Sigmoid colon (tissue), 7 donors: Measurements from ENCODE around the gene MYO10. TPM values are rescaled to one million over a fixed set of nuclear protein-coding genes. Genes with fewer than 3 reads are reported as not detected.

Experiments
- DNase-seq: peaks from one replicate; pipeline ENCODE4 v3.0.0-alpha.2; 2019
- H3K27ac ChIP-seq, 4 donors: fragments of 200-600 bp; sonication (generic); one replicate each; pipeline ENCODE4 v1.5.1; 2016 to 2019; ENCODE audit warnings: mild to moderate bottlenecking in 1 of 4
- H3K27me3 ChIP-seq, 3 donors: fragments of 200-600 bp; sonication (generic); one replicate each; pipeline ENCODE4 v1.5.1; 2019; ENCODE audit warnings: mild to moderate bottlenecking in 1 of 3
- H3K36me3 ChIP-seq, 4 donors: fragments of 200-600 bp; sonication (generic); one replicate each; pipeline ENCODE4 v1.5.1; 2016 to 2019
- H3K4me1 ChIP-seq, 4 donors: fragments of 200-600 bp; sonication (generic); one replicate each; pipeline ENCODE4 v1.5.1; 2017 to 2019
- H3K4me3 ChIP-seq, 4 donors: fragments of 200-600 bp; sonication (generic); one replicate each; pipeline ENCODE4 v1.5.1; 2017 to 2019; ENCODE audit warnings: mild to moderate bottlenecking in 2 of 4, moderate library complexity in 1 of 4
- H3K9me3 ChIP-seq, 4 donors: fragments of 200-600 bp in 3 of 4; sonication (generic) in 3 of 4; one replicate each; pipeline versions ENCODE4 v1.5.1 to v1.6.1; 2013 to 2019
- EP300 ChIP-seq, 4 donors: sonication (generic); formaldehyde crosslinking; IDR thresholded peaks; one replicate each; pipeline ENCODE4 v1.6.1; 2017; ENCODE audit warnings: antibody characterized with exemption in 4 of 4
- POLR2A ChIP-seq, 2 donors: fragments of 450-650 bp; IDR thresholded peaks; one replicate each; pipeline ENCODE4 v1.6.1; 2016; ENCODE audit warnings: antibody characterized with exemption in 2 of 2, mild to moderate bottlenecking in 2 of 2, moderate library complexity in 2 of 2
- POLR2AphosphoS5 ChIP-seq, 4 donors: sonication (generic); formaldehyde crosslinking; IDR thresholded peaks; one replicate each; pipeline ENCODE4 v1.6.1; 2017; ENCODE audit warnings: antibody characterized with exemption in 4 of 4
- WGBS, 2 donors: extraction: QIAGEN DNeasy Blood & Tissue Kit; methylation state at CpG; one replicate each; pipeline ENCODE4 v1.1.7; 2013; 5-methylcytosine and 5-hydroxymethylcytosine counted together
- intact Hi-C: fragments of 100-400 bp; cut with DNase I; formaldehyde crosslinking; loops from one replicate; pipeline ENCODE4 v1.15.1; 2023
- polyA plus RNA-seq, 3 donors: library from polyadenylated mRNA; stranded (reverse); fragments of 200-250 nt; gene quantifications; one replicate each; pipeline ENCODE4 v1.2.3, GENCODE V29; 2013
- total RNA-seq, 4 donors: library from RNA; depleted of rRNA; stranded (reverse); fragments of >200 nt; gene quantifications; one replicate each; pipeline ENCODE4 v1.1.0, GENCODE V29; 2016
- TF ChIP-seq, protein P1 (sequence below), 4 experiments: fragments of 450-650 bp in 3 of 4; fragments of 200-600 bp in 1 of 4; IDR thresholded peaks; one replicate each; pipeline ENCODE4 v1.5.1; 2016 to 2019; ENCODE audit warnings: antibody characterized with exemption in 4 of 4, mild to moderate bottlenecking in 3 of 4, moderate library complexity in 2 of 4
- donor health status: healthy with polysubstance abuse.
- donor health status: Bipolar disorder and iron deficiency.
- donor health status: healthy.

MYO10 gene
- total and polyA plus RNA-seq, 7 donors, result 3.9 to 20.3 (median 8.3) TPM

DNA sequence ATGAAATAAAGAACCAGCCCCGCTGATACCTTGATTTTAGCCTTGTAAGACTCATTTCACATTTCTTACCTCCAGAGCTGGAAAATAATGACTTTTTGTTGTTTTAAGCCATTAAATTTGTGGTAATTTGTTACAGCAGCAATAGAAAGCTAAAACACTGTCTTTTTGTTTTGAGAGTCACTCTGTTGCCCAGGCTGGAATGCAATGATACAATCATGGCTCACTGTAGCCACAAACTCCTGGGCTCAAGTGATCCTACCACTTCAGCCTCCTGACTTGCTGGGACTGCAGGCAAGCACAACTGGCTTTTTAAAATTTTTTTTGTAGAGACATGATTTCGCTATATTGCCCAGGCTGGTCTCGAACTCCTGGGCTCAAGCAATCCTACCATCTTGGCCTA is 34.7 kb upstream of the MYO10 start:
- Histone ChIP-seq H3K36me3 (no peaks in the 10 kb centered on the region), H3K27me3 (no peaks in the 10 kb centered on the region), H3K27ac (no peak overlapping the region), H3K4me1 (no peaks in the 10 kb centered on the region), H3K4me3 (no peak overlapping the region), H3K9me3 (no peaks in the 10 kb centered on the region)
- 92 to 96% methylated on average over 3 of the region's 3 CpGs for WGBS, 2 donors
- TF ChIP-seq, protein P1, sequence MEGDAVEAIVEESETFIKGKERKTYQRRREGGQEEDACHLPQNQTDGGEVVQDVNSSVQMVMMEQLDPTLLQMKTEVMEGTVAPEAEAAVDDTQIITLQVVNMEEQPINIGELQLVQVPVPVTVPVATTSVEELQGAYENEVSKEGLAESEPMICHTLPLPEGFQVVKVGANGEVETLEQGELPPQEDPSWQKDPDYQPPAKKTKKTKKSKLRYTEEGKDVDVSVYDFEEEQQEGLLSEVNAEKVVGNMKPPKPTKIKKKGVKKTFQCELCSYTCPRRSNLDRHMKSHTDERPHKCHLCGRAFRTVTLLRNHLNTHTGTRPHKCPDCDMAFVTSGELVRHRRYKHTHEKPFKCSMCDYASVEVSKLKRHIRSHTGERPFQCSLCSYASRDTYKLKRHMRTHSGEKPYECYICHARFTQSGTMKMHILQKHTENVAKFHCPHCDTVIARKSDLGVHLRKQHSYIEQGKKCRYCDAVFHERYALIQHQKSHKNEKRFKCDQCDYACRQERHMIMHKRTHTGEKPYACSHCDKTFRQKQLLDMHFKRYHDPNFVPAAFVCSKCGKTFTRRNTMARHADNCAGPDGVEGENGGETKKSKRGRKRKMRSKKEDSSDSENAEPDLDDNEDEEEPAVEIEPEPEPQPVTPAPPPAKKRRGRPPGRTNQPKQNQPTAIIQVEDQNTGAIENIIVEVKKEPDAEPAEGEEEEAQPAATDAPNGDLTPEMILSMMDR (IDR thresholded peaks at IDR 0.05), result no peak
- TF ChIP-seq POLR2AphosphoS5 (IDR thresholded peaks at IDR 0.05) (no peak), EP300 (IDR thresholded peaks at IDR 0.05) (no peak), POLR2A (IDR thresholded peaks at IDR 0.05) (no peak)
- intact Hi-C loops, result no loop called here
- DNase-seq, result no peak

DNA sequence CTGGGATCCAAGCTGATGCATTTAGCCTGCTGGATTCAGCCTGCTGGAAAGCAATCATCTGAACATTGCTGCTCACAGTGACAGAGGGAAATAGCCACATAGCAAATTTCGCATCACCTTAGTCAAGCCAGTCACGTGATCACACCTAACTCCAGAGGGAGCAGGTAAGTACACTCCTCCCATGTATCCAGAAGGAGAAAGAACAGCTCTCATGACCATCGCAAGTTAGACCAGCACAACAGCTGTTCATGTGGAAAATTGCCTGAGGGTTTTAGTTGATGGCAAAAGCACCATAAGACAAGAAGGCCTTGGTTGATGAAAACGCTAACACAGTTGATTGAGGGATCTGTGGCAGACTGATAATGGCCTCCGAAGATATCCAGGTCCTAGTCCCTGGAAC is 34.2 kb upstream of the MYO10 start:
- no peaks in the 10 kb centered on the region for H3K9me3 ChIP-seq
- intact Hi-C loops, result no loop called here
- H3K27ac ChIP-seq, result no peak overlapping the region
- no peaks in the 10 kb centered on the region for H3K36me3 ChIP-seq
- TF ChIP-seq POLR2A (IDR thresholded peaks at IDR 0.05), result no peak
- TF ChIP-seq EP300 (IDR thresholded peaks at IDR 0.05), result no peak
- TF ChIP-seq, protein P1 (IDR thresholded peaks at IDR 0.05), result no peak
- TF ChIP-seq POLR2AphosphoS5 (IDR thresholded peaks at IDR 0.05), result no peak
- no peaks in the 10 kb centered on the region for H3K4me1 ChIP-seq
- no peak overlapping the region for H3K4me3 ChIP-seq
- H3K27me3 ChIP-seq, result no peaks in the 10 kb centered on the region
- DNase-seq, result no peak
- WGBS, 2 donors, result 90 to 91% methylated on average over 5 of the region's 5 CpGs

GRCh38 chr5:16965581-16965980 is 29.5 kb upstream of the MYO10 start:
- WGBS, 2 donors, result 47 to 66% methylated on average over 1 of the region's 1 CpG
- no peak for TF ChIP-seq POLR2A (IDR thresholded peaks at IDR 0.05)

DNA sequence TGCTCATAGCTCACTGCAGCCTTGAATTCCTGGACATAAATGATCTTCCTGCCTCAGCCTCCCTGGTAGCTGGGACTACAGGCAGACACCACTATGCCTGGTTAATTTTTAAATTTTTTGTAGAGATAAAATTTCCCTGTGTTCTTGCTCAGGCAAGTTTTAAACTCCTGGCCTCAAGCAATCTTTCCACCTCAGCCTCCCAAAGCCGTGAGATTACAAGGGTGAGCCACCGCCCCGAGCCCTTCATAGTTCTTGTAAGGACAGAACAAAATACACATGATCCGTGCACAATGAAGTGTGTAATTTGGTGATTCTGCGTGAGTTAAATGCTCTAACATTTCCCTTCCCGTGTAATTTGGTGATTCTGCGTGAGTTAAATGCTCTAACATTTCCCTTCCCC is 27.7 kb upstream of the MYO10 start:
- H3K27ac ChIP-seq, result no peak overlapping the region
- no peak for TF ChIP-seq EP300 (IDR thresholded peaks at IDR 0.05)
- TF ChIP-seq POLR2A (IDR thresholded peaks at IDR 0.05), result no peak
- TF ChIP-seq, protein P1 (IDR thresholded peaks at IDR 0.05), result no peak
- TF ChIP-seq POLR2AphosphoS5 (IDR thresholded peaks at IDR 0.05), result no peak
- DNase-seq, result no peak
- intact Hi-C loops, result no loop called here
- no peak overlapping the region for H3K4me3 ChIP-seq
- no peaks in the 10 kb centered on the region for H3K27me3 ChIP-seq
- whole genome bisulfite sequencing, 2 donors, result 85 to 90% methylated on average over 7 of the region's 7 CpGs
- H3K36me3 ChIP-seq, result no peaks in the 10 kb centered on the region
- H3K4me1 ChIP-seq, result no peaks in the 10 kb centered on the region
- no peaks in the 10 kb centered on the region for H3K9me3 ChIP-seq

More at GRCh38 chr5:16965581-16965980, 29.5 kb upstream of the MYO10 start:
- no peaks in the 10 kb centered on the region for H3K27me3 ChIP-seq
- H3K4me3 ChIP-seq, result no peak overlapping the region
- intact Hi-C loops, result no loop called here
- H3K36me3 ChIP-seq, result no peaks in the 10 kb centered on the region
- H3K27ac ChIP-seq, result no peak overlapping the region
- H3K4me1 ChIP-seq, result no peaks in the 10 kb centered on the region
- H3K9me3 ChIP-seq, result no peaks in the 10 kb centered on the region
- DNase-seq, result no peak

DNA sequence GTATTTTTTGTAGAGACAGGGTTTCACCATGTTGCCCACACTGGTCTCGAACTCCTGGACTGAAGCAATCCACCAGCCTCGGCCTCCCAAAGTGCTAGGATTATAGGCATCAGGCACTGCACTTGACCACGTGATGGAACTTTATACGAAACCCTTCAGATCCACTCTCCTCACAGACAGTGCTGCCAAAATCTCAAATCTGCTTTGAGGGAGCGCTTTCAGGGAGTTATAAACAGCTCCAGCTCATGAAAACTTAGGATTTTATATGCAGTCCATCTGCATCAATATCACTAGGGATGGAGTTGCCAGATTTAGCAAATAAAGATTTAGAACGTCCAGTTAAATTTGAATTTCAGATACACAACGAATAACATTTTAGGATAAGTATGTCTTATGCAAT is 25.0 kb upstream of the MYO10 start:
- Histone ChIP-seq H3K9me3 (no peaks in the 10 kb centered on the region), H3K27ac (no peak overlapping the region), H3K4me3 (no peak overlapping the region), H3K36me3 (no peaks in the 10 kb centered on the region), H3K27me3 (no peaks in the 10 kb centered on the region), H3K4me1 (no peaks in the 10 kb centered on the region)
- DNase-seq, result no peak
- TF ChIP-seq, protein P1 (IDR thresholded peaks at IDR 0.05), result no peak
- no peak for TF ChIP-seq POLR2AphosphoS5 (IDR thresholded peaks at IDR 0.05)
- no peak for TF ChIP-seq EP300 (IDR thresholded peaks at IDR 0.05)
- no peak for TF ChIP-seq POLR2A (IDR thresholded peaks at IDR 0.05)
- intact Hi-C loops, result no loop called here
- 76 to 83% methylated on average over 7 of the region's 7 CpGs for WGBS, 2 donors
